Stimulated activated CD4-positive, alpha-beta T cell treated with anti-CD3 and anti-CD28 coated beads, Interleukin-12 subunit alpha, Interleukin-12 subunit beta, amount 100 ng/mL, for 48 hours (primary cell): Measurements from ENCODE around the gene DBH.

Experiments used
- DNase-seq, 3 donors: peaks; one replicate each; pipeline ENCODE4 v3.0.0-alpha.2; 2020; ENCODE audit warnings: low read depth in 2 of 3, low spot score in 1 of 3

Gene DBH

DNA sequence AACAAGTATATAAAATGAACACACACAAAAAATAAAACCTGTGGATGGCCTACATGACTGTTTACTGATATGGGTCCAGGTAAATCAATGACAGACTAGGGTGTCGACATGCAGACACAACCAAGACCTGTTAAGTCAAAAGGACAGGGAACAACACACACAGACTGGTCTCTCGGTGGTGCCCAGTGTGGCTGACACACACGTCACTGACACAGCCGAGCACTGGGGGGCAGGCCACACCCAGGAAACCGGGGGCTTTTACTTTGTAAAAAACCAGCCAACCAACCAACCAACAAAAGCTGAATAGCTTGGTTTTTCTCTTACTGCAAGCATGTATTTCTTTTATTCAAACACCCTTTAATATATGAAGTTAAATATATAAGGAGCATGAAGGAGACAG, 31.9 kb upstream of the DBH start:
- peak in 1 of 3 donors; percentile 13 for DNase-seq

DNA sequence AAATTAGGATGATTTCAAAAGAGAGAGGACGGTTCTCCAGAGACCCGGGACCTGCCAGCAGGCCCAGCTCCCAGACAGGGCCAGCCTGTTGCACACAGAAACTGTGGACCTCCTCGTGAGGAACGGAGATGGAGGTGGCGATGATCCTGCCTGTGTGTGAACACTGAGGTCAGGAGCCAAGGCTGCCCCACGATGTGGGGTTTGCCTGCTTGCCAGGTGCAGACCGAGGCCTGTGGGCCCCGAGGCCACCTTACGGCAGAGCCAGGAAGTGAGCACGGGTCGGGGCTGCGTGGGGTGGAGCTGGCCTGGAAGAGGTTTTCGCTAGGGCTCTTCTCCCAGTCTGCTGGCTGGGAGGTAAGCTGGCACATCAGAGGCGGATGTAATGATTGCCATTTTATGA, 31.3 kb upstream of the DBH start:
- DNase-seq: no peak

GRCh38 chr9:133605446-133605845, 30.7 kb upstream of the DBH start:
- no peak for DNase-seq

DNA sequence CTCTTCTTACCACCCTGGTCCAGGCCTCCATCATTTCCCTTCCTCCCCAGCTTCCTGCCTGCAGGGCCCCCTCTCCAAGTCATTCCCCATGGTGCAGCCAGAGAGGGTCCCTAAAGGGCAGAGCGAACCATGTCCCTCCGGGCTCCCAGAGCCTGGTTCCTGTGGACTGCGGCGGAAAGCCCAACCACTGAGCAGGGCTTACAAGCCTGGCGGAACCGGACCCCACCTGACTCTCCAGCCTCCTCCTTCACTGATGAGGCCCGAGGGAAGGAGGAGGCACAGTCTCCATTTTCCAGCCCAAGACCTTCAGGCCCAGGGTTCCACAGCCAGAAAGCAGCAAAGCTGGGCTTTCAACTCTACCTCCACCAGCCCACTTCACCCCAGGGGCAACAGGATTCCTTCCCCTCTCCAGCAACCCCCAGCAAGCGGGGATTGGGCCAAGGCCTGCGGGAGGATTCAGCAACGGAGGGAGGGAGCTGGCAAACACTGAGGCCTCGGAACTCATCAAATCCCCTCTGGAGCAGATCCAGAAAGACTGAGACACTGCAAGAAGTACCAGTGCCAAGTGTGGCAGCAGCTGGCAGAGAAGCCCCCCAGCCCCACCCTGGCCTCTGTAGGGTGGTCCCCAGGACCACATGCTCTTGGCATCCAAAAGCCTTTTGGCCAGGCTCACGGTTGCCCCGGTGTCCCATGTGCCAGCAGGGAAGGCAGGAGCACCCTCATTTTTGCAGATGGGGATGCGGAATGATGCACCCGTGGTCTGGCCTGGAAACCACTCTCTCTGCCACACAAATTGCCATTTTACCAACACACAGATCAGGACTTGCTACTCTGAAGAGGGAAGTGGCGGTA, 30.1 kb upstream of the DBH start:
- no peak for DNase-seq

GRCh38 chr9:133606708-133607025, 29.5 kb upstream of the DBH start:
- DNase-seq: no peak

GRCh38 chr9:133607381-133607780, 28.8 kb upstream of the DBH start:
- DNase-seq: no peak

DNA sequence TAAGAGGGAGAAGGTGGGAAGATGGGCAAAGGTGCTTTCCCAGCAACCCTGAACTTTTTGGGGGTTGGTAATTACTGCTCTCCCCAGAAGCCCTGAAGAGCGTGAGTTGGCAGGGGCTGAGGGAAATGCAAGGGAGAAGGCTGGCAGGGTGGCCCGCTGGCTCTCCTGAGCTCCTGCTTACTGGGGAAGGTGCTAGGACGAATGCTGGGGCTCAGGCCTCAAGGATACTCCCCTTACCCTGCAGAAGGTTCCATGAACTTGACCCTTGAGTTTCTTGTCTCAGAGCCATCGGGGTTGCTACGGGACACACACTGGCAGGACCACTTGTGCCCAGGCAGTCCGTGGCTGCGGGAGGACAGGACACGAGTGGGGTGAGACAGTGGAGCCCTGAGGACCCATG, 28.2 kb upstream of the DBH start:
- no peak for DNase-seq

DNA sequence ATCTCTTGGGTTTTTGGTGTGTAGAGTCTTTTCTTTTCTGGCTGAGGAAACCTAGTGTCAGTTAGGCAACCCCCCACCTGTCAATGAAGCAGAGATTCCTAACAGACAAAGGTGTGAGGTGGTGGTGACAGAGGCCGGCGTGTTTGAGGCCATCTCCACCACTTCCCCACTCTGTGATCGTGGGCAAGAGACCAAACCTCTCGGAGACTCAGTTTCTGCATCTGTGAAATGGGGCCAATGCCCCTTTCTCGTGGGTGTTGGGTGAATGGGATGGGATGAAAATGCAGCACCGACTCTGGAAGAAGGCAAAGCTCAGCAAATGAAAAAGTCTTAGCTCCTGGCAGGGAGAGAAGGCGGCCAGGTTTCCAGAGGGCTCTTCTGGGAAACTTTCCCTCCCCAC, 27.8 kb upstream of the DBH start:
- no peak for DNase-seq

- DNase-seq: no peak
Observed at GRCh38 chr9:133608889-133609288, 27.3 kb upstream of the DBH start.

DNA sequence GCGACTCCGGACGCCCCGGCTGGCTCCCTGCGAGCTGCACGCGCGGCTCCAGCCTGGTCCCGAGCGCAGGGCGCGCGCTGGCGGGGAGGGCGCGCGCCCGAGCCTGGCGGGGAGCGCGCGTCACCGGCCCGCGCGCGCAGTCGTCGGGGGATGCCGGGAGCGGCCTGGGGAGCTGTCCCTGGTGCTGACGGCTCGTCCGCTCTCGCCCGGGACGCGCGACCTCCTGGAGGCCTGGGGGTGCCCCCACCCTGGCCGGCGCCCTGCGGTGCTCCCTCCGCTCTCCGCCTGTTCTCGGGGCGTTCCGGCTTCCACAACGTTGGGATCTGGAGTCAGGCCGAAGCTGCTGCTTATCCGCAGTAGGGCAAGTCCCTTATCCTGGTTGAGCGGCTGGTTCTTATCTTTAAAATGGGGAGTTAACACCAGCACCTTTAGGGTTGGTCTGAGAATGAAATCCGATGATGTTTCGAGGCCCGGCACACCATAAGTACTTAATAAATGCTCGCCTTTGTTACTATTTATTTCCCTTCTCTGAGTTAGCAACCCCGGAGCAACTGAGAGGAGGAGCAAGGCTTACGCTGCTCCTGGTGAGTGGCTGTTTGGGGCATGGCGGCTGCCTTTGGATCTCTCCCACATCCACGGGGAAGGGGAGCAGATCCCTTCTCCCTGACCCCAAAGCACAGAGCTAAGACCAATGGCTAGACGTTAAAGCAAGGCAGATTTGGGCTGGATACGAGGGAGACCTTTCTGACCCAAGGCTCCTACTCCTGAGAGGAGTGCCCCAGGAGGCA, 26.7 kb upstream of the DBH start, which contains the start of gene FAM163B:
Gene FAM163B, minus strand, starts transcription at position 79 of the 788 bp plus-strand sequence. CDS start 29,166 bp downstream, outside the sequence.
- peak; percentile 5 to 20 (median 18) for DNase-seq

DNA sequence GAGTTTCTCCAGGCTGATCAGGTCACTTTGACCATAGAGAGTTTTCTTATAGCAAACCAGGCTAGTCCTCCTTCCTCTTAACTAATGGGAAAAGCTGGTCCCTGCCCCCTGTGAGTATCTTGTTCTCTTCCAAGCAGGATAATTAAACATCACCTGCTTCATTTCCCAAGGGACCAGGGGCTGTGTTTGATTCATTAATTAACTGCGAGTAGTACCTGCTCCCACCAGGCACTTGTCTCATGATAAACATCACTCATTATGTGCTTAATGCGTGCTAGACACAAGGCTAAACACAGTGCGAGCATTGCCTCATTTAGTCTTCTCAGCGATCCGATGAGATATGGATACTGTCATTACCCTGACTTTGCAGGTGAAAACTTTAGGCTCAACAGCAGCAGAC, 25.3 kb upstream of the DBH start:
- DNase-seq: no peak

DNA sequence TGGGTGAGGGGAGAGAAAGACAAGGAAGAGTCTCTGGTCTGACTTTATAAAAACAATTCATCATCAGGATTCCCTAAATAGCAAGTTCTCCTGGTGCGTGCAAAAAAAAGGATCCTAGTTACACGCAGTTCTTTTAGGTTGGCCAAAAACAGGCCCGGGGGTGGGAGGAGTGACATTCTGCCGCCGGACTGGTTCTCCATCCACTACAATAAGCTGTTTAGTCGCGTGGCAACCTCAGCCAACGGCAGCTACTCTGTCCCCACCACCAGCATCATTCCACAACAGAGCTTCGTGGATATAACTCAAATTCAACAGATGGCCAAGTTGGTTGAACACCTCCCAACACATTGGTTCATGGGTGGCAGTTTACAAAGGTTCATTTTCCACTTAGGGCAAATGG, 24.1 kb upstream of the DBH start:
- no peak for DNase-seq

GRCh38 chr9:133612816-133613215, 23.3 kb upstream of the DBH start:
- no peak for DNase-seq

- no peak for DNase-seq
Observed at GRCh38 chr9:133613432-133613831, 22.7 kb upstream of the DBH start.

- no peak for DNase-seq
Observed at GRCh38 chr9:133614056-133614455, 22.1 kb upstream of the DBH start.

DNA sequence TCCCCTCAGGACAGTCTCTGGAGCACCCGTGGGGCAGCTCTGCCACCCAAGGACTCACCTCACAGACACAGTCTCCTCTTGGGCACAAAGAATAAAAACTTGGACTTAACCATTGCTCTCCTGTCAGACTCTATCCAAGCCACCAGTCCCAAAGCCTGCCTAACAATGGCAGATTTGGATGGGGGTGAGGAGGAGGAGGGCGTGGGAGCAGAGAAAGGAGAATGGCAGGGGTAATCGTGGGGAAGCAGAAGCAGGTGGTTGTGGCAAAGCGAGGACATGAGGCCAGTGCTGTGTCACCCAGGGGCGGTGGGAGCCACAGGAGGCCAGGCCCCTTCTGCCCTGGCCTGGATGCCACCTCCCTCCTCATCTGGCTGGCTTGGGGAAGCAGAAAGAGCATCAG, 21.5 kb upstream of the DBH start:
- DNase-seq: no peak

DNA sequence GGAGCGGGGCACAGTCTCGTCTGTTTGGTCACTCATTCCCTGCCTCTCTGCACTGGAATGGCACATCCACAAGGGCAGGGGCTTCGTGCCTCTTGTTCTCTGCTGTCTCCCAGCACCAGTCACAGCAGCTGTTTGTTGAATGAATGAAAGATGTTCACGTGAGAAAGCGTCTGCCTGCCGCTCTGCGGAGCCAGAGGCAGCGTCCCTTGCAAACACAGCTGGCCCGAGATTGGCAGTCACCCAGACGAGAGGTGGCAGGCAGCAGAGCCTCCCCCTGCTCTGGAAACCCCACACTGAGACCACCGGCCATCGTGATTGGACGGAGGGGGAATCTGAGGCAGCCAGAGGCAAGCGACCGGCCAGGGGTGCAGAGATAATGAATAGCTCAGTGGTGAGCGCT, 21.0 kb upstream of the DBH start:
- no peak for DNase-seq

DNA sequence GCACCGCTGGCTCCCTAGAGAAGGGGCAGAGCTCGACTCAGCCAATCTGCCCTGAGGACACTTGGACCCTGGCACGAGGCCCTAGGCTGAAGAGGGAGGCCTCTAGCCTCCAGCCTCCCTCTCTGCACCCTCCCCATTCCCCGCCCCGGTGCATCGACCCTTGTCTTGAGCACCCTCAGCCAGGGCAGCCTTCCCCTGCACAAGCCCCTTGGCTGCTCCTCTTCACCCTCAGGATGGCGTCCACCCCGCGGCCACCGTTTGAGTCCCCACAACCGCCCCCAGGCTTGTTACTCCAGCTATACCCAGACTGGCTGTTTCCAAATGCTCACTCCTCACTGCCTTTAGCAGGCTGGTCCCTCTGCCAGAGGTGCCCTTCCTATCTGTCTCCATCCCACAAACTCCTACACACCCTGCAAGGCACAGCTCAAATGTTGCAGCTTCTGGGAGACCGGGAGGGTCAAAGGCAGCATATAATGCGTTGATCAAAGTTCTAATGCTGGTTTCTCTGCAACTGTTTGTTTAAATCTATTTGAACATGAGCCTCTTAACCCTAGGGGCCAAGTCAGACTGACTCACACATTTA, 20.5 kb upstream of the DBH start:
- no peak for DNase-seq

GRCh38 chr9:133616643-133617405, 19.3 kb upstream of the DBH start:
- no peak for DNase-seq

- no peak for DNase-seq
Observed at GRCh38 chr9:133618726-133619125, 17.4 kb upstream of the DBH start.

DNA sequence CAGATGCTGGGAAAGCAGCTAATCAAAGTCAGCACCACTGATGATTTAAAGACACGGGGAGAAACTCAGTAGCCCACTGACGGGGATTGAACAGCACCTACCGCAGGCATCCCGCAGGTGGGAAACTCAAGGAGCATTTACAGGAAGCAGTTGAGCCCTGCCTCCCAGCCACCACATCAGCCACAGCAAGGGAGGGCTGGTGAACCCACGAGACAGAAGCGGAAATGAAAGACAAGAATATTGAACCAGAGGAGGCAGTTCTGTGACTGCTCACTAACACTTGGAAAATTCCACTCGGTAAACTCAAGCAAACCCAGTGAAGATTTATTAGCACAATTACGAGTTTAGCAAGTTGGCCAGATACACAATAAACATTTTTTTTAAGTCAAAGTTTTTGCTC, 16.4 kb upstream of the DBH start:
- peak; percentile 28 to 40 (median 36) for DNase-seq
